ENCODE measurements around the gene MARK2. TPM values are rescaled to one million over a fixed set of nuclear protein-coding genes. Genes with fewer than 3 reads are reported as not detected.

Gene MARK2
- total RNA-seq, 1 experiment from 2014 or later, result 39.8 TPM

GRCh38 chr11:63910675-63911074 is 71.8 kb downstream of the MARK2 start (continued):
- no peak for TF ChIP-seq POLR2AphosphoS5 (IDR thresholded peaks at IDR 0.05; ENCODE audit: low read depth, low read length)
- no peak for TF ChIP-seq FOSL1 (IDR thresholded peaks at IDR 0.05; ENCODE audit: low read depth)
- TF ChIP-seq POLR2A (IDR thresholded peaks at IDR 0.05; ENCODE audit: borderline replicate concordance, extremely low read depth, insufficient read depth, insufficient read length), result no peak

GRCh38 chr11:63911440-63911839 is 72.5 kb downstream of the MARK2 start:
- no peak overlapping the region for H3K27ac ChIP-seq (ENCODE audit: low read depth, low read length)
- H2AFZ ChIP-seq (ENCODE audit: low read depth, low read length, poor library complexity, severe bottlenecking), result no peak overlapping the region
- no peak for DNase-seq (ENCODE audit: low read depth, low spot score)
- intact Hi-C loops (cut with micrococcal nuclease), result no loop called here
- no peak overlapping the region for H3K4me2 ChIP-seq (ENCODE audit: low read length)
- ChIA-PET CTCF (no interaction called here), RAD21 (ENCODE audit: low non-redundant PET in 1 of 2, low total read pairs in 2 of 2, uncharacterized antibody in 2 of 2, unreplicated experiment in 2 of 2) (no interaction called here), POLR2A (no interaction called here)
- no peaks in the 10 kb centered on the region for H3K9me3 ChIP-seq (ENCODE audit: control insufficient read depth in 1 of 2, insufficient read depth in 1 of 2, low read depth in 1 of 2, low read length in 2 of 2)
- peaks cover 5 to 9% of the 10 kb centered on the region in 2 experiments; a peak in 2 of 4 replicates for H3K4me1 ChIP-seq (ENCODE audit: control insufficient read depth in 1 of 2, insufficient read depth in 2 of 2, low read length in 2 of 2)
- H3K9ac ChIP-seq (ENCODE audit: low read length), result no peak overlapping the region
- peaks cover 0 to 4% of the 10 kb centered on the region in 2 experiments; a peak in 2 of 4 replicates for H3K36me3 ChIP-seq (ENCODE audit: control insufficient read depth in 1 of 2, insufficient read depth in 2 of 2, low read length in 2 of 2)
- TF ChIP-seq SP1 (IDR thresholded peaks at IDR 0.05; ENCODE audit: low read depth) (no peak), EGR1 (IDR thresholded peaks at IDR 0.05; ENCODE audit: low read depth) (no peak), RAD21 (IDR thresholded peaks at IDR 0.05; ENCODE audit: low read depth) (no peak), ELF1 (IDR thresholded peaks at IDR 0.05; ENCODE audit: borderline replicate concordance, low read depth) (no peak), POLR2AphosphoS5 (IDR thresholded peaks at IDR 0.05; ENCODE audit: low read depth, low read length) (no peak), EZH2phosphoT487 (IDR thresholded peaks at IDR 0.05; ENCODE audit: borderline replicate concordance) (no peak)
- H3K9me2 ChIP-seq (ENCODE audit: insufficient read depth), result no peaks in the 10 kb centered on the region
- H3K27me3 ChIP-seq (ENCODE audit: insufficient read depth, low read length), result no peaks in the 10 kb centered on the region
- H4K20me1 ChIP-seq (ENCODE audit: insufficient read depth), result no peaks in the 10 kb centered on the region
- H3K79me2 ChIP-seq (ENCODE audit: insufficient read depth, low read length), result no peaks in the 10 kb centered on the region
- ATAC-seq, result no peak
- no TSS peak for BruUV-seq (replicated peaks)
- no peak overlapping the region for H3K4me3 ChIP-seq (replicated peaks in 1 of 2; ENCODE audit: low read depth in 1 of 2, low read length in 2 of 2)

GRCh38 chr11:63911876-63912275 is 73.0 kb downstream of the MARK2 start:
- POLR2A ChIA-PET, result no interaction called here
- no peak for TF ChIP-seq POLR2A (IDR thresholded peaks at IDR 0.05; ENCODE audit: borderline replicate concordance, extremely low read depth, insufficient read depth, insufficient read length)
- no peak for TF ChIP-seq SRF (IDR thresholded peaks at IDR 0.05; ENCODE audit: low read depth)
- no peak for TF ChIP-seq MAX (IDR thresholded peaks at IDR 0.05)
- TF ChIP-seq EGR1 (IDR thresholded peaks at IDR 0.05; ENCODE audit: low read depth), result no peak
- no peak for TF ChIP-seq TCF7L2 (IDR thresholded peaks at IDR 0.05; ENCODE audit: borderline replicate concordance, extremely low read depth, insufficient read depth, insufficient read length)
- no peak for TF ChIP-seq POLR2AphosphoS5 (IDR thresholded peaks at IDR 0.05; ENCODE audit: low read depth, low read length)
- no peak for TF ChIP-seq CTCF (IDR thresholded peaks at IDR 0.05 in 2 of 3, conservative IDR thresholded peaks at IDR 0.05 in 1 of 3; ENCODE audit: borderline replicate concordance in 1 of 3, insufficient read depth in 1 of 3, low read depth in 2 of 3, low read length in 2 of 3)
- no peak for TF ChIP-seq SP1 (IDR thresholded peaks at IDR 0.05; ENCODE audit: low read depth)
- no peak for TF ChIP-seq EZH2phosphoT487 (IDR thresholded peaks at IDR 0.05; ENCODE audit: borderline replicate concordance)
- no peak for TF ChIP-seq REST (IDR thresholded peaks at IDR 0.05; ENCODE audit: low read depth)

More at GRCh38 chr11:63911876-63912275, 73.0 kb downstream of the MARK2 start:
- H3K4me2 ChIP-seq (ENCODE audit: low read length), result no peak overlapping the region
- H3K9me3 ChIP-seq (ENCODE audit: control insufficient read depth in 1 of 2, insufficient read depth in 1 of 2, low read depth in 1 of 2, low read length in 2 of 2), result no peaks in the 10 kb centered on the region
- no peaks in the 10 kb centered on the region for H3K27me3 ChIP-seq (ENCODE audit: insufficient read depth, low read length)
- H3K36me3 ChIP-seq (ENCODE audit: control insufficient read depth in 1 of 2, insufficient read depth in 2 of 2, low read length in 2 of 2), result peaks cover 0 to 4% of the 10 kb centered on the region in 2 experiments; a peak in 2 of 4 replicates
- no peaks in the 10 kb centered on the region for H3K79me2 ChIP-seq (ENCODE audit: insufficient read depth, low read length)
- H4K20me1 ChIP-seq (ENCODE audit: insufficient read depth), result no peaks in the 10 kb centered on the region
- no peak overlapping the region for H3K9ac ChIP-seq (ENCODE audit: low read length)
- ChIA-PET RAD21 (ENCODE audit: low non-redundant PET in 1 of 2, low total read pairs in 2 of 2, uncharacterized antibody in 2 of 2, unreplicated experiment in 2 of 2) (no interaction called here), CTCF (no interaction called here)
- ATAC-seq, result no peak
- H3K4me1 ChIP-seq (ENCODE audit: control insufficient read depth in 1 of 2, insufficient read depth in 2 of 2, low read length in 2 of 2), result peaks cover 5 to 12% of the 10 kb centered on the region in 2 experiments; a peak in 2 of 4 replicates
- no peaks in the 10 kb centered on the region for H3K9me2 ChIP-seq (ENCODE audit: insufficient read depth)
- intact Hi-C loops (cut with micrococcal nuclease), result no loop called here
- no peak overlapping the region for H3K27ac ChIP-seq (ENCODE audit: low read depth, low read length)
- no peak for DNase-seq (ENCODE audit: low read depth, low spot score)
- BruUV-seq (replicated peaks), result no TSS peak
- no peak overlapping the region for H3K4me3 ChIP-seq (replicated peaks in 1 of 2; ENCODE audit: low read depth in 1 of 2, low read length in 2 of 2)
- no peak overlapping the region for H2AFZ ChIP-seq (ENCODE audit: low read depth, low read length, poor library complexity, severe bottlenecking)
